GM18861 (cell line): Measurements from ENCODE around the gene STX2.
A peak's percentile ranks its signal among the peaks of the same experiment; 100 is the strongest.
"Not testable (repeated sequence)": the region's sequence is repeated elsewhere in the genome, so short reads cannot be mapped to it uniquely, and the experiment has no call there.

Experiments used
- ATAC-seq: cut with Tn5 transposase; IDR thresholded peaks from one replicate; pipeline ENCODE4 v1.9.1; 2021; ENCODE audit not compliant: unreplicated experiment

STX2 gene

GRCh38 chr12:130838951-130839769 lies at the start of gene STX2:
Gene STX2, minus strand, starts transcription at chr12:130839250. Its CDS starts 151 bp downstream, at chr12:130839099.
- peak; percentile 84 for ATAC-seq

- ATAC-seq = not testable (repeated sequence)
Measured at GRCh38 chr12:130887190-130887589, 48.1 kb upstream of the STX2 start.

DNA sequence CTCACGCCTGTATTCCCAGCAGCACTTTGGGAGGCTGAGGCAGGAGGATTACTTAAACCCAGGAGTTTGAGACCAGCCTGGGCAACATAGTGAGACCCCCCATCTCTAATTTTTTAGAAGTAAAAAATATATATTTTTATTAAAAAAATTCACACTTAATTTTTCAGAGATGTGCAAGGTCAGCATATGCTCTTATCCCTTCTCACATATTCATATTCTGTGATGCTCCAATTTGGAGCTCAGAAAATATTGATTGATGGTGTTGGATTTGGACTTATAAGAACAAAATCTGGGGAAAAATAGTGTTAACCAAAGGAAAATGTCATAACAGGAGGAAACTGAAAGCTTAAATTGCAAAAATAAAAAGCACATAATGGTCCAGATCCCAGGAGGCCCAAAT lies 42.5 kb upstream of the STX2 start:
- no peak for ATAC-seq

DNA sequence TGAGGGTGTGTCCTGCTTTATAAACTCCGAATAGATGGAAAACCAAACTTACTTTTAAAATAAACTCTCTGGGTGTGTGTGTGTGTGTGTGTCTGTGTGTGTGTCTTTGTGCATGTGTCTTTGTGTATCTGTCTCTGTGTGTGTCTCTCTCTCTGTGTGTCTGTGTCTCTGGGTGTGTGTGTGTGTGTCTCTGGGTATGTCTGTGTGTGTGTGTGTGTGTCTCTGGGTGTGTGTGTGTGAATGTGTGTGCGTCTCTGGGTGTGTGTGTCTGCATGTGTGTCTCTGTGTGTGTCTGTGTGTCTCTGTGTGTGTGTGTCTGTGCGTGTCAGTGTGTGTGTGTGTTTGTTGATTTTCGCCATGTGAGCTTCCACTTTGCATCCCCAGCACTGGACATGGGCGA lies 42.0 kb upstream of the STX2 start:
- no peak for ATAC-seq

DNA sequence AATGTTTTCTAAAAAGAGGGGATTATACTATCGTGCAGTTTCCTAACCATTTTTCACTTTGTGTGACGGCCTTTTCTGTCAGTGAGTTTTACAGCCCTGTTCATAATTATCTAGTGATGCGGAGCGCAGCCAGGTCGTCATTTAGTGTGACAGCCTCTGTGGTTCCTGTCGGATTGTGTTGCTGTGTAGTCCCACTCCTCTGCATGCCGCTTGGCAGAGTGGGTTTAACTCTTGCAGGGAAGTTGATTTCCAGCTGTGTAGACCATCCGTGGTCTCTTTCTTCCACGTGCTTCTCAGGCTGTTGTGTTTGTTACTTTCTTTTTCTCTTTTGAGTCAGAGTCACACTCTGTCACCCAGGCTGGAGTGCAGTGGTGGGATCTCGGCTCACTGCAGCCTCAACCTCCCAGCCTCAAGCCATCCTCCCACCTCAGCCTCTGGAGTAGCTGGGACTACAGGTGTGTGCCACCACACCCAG lies 41.4 kb upstream of the STX2 start:
- no peak for ATAC-seq

- ATAC-seq = no peak
Measured at GRCh38 chr12:130879781-130880389, 40.8 kb upstream of the STX2 start.

GRCh38 chr12:130879212-130879686 lies 40.2 kb upstream of the STX2 start:
- ATAC-seq = peak; percentile 66

DNA sequence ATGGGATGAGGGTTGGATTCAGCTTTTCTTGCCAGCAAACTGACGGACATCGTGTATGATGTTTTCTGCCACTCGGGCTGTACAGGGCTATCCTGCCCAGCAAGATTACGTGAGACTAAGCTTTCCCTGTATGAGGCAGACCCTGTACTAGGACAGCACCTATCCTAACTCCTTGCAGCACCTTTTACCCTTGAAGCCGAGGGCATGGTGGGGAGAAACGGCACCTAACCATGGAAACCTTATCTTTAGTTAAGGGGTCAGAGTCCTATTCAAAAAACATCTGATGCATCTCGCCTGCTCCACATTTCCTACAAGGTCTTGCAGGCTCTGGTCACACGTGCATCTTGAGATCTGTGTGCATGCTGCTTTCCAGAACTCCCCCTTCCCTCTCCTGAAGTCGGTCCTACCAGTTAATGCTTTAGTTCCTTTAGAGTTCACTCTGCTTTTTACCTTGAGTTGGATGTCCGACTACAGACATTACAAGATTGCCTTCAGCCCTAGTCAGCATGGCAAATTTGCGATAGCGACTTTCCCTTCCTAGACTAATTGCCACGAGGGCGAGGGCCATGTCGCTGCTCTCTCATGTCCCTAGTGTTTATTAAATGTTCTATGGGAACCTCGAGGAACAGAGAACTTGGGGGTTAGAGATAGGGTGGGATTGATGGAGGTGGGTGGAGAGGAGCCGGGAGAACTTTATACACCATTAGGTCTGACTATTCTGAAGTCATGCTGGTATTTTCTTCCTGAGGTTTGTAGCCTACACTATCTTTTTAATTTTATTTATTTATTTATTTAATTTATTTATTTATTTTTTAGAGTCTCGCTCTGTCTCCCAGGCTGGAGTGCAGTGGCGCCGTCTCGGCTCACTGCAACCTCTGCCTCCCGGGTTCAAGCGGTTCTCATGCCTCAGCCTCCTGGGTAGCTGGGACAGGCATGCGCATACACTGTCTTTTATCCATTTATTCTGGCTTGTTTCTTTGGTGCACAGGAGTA lies 39.4 kb upstream of the STX2 start:
- ATAC-seq = no peak

GRCh38 chr12:130877333-130877732 lies 38.3 kb upstream of the STX2 start:
- ATAC-seq = no peak

- no peak for ATAC-seq
Measured at GRCh38 chr12:130876758-130877157, 37.7 kb upstream of the STX2 start.

DNA sequence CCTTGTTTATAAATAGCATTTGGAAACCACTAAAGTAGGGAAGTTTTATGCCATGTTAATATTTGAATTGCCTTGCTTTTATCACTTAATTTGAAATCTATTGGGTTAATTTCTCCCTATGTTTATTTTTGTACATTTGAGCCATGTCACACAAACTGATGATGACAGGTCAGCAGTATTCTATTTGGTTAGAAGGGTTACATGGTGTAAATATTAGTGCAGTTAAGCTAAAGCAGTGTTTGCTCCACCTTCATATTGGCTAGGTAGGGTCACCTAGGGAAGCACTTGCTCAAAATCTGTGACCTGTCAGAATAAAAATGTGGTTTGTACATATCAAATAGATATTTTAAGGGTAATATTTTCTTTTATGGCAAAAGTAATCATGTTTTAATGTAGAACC lies 37.2 kb upstream of the STX2 start:
- no peak for ATAC-seq

DNA sequence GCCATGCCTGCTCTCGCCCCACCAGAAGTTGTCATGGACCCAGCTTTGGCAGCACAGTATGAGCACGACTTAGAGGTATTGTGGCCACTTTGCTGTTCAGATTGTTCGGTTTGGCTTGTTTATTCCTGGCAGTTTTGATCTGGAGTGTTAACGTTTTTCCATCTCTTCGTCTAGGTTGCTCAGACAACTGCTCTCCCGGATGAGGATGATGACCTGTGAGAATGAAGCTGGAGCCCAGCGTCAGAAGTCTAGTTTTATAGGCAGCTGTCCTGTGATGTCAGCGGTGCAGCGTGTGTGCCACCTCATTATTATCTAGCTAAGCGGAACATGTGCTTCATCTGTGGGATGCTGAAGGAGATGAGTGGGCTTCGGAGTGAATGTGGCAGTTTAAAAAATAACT lies 36.7 kb upstream of the STX2 start:
- ATAC-seq = not testable (repeated sequence)

GRCh38 chr12:130875193-130875592 lies 36.1 kb upstream of the STX2 start:
- no peak for ATAC-seq

DNA sequence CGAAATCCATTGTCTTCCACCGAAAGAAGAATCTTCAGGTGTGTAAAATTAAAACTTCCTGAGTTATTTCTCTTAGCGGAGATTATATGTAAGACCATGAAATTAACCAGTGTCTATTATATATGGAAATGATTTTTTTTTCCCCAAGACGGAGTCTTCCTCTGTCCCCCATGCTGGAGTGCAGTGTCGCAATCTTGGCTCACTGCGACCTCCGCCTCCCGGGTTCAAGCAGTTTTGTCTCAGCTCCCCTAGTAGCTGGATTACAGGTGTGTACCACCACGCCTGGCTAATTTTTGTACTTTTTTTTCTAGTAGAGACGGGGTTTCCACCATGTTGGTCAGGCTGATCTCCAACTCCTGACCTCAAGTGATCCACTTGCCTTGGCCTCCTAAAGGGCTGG lies 35.6 kb upstream of the STX2 start:
- ATAC-seq = no peak

- ATAC-seq = no peak
Measured at GRCh38 chr12:130873825-130874224, 34.8 kb upstream of the STX2 start.

GRCh38 chr12:130873106-130873795 lies 34.2 kb upstream of the STX2 start:
- no peak for ATAC-seq

- ATAC-seq = peak; percentile 7
Measured at GRCh38 chr12:130872179-130873096, 33.4 kb upstream of the STX2 start.

DNA sequence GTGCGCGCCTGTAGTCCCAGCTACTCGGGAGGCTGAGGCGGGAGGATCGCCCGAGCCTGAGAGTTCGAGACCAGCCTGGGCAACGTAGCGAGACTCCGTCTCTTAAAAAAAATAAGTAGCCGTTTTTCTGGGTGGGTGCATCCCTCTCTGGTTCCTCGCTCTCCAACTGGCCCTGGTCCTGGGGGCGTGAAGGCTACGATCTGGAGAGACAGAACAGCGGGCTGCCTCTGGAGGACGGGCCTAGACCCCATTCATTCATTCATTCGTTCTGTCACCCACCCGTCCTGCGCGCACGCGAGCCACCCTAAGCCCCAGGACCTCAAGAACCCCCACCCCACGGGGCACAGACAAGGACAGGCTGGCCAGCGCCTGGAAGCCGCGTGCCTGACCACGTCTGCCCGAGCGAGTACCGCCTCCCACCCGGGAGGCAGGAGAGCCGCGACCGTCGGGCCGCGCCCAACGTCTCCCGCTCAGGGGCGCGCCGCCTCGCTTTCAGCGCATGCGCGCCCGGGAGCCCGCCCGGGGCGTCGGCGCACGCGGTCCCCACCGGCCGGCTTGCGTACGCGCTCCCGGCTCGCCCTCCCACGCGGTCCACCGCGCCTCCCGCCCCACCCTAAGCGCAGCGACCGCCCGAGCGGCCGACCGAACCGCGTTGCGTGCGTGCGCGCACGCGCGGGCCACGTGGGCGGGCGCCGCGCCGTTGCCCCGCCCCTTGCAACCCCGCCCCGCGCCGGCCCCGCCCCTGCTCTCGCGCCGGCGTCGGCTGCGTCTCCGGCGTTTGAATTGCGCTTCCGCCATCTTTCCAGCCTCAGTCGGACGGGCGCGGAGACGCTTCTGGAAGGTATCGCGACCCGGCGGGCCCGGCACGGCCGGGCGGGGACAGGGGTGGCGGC lies 32.5 kb upstream of the STX2 start, which contains the start of gene RAN:
RAN (plus strand) TSS at position 781 of the 893 bp plus-strand sequence. CDS start 528 bp downstream, outside the sequence.
- peak; percentile 59 for ATAC-seq
